Neuronal stem cell (in vitro differentiated cells): ENCODE measurements around the gene CARD10.

Experiments used
- DNase-seq: peaks from one replicate; pipeline ENCODE4 v3.0.0-alpha.2; 2013; ENCODE audit warnings: low spot score
- H2AFZ ChIP-seq: one replicate; pipeline ENCODE4 v1.6.1; 2013; ENCODE audit warnings: mild to moderate bottlenecking, low read length, inconsistent platforms
- H2AK5ac ChIP-seq: 2 replicates; pipeline ENCODE4 v1.6.1; 2013; ENCODE audit warnings: low read depth, mild to moderate bottlenecking, inconsistent platforms, low read length, moderate library complexity, mixed read lengths
- H2BK120ac ChIP-seq: 2 replicates; pipeline ENCODE4 v1.6.1; 2013; ENCODE audit warnings: low read depth, mild to moderate bottlenecking, inconsistent platforms, low read length, moderate library complexity, mixed read lengths
- H2BK12ac ChIP-seq: one replicate; pipeline ENCODE4 v1.6.1; 2013; ENCODE audit warnings: low read length, inconsistent platforms
- H2BK15ac ChIP-seq: 2 replicates; pipeline ENCODE4 v1.6.1; 2013; ENCODE audit warnings: mild to moderate bottlenecking, low read length, inconsistent platforms, mixed read lengths
- H2BK5ac ChIP-seq: one replicate; pipeline ENCODE4 v1.6.1; 2013; ENCODE audit warnings: inconsistent platforms, mild to moderate bottlenecking, low read length, moderate library complexity
- H3K14ac ChIP-seq: one replicate; pipeline ENCODE4 v1.6.1; 2013; ENCODE audit warnings: low read length, inconsistent platforms
- H3K18ac ChIP-seq: 2 replicates; pipeline ENCODE4 v1.6.1; 2013; ENCODE audit warnings: low read length, inconsistent platforms
- H3K23ac ChIP-seq: 2 replicates; pipeline ENCODE4 v1.6.1; 2013; ENCODE audit warnings: low read depth, mild to moderate bottlenecking, mixed read lengths, low read length, inconsistent platforms; ENCODE audit not compliant: poor library complexity
- H3K27ac ChIP-seq: replicated peaks from 3 replicates; pipeline ENCODE4 v1.5.1; 2013; ENCODE audit warnings: low read length, inconsistent platforms
- H3K27me3 ChIP-seq, 3 experiments: 2 replicates each; pipeline ENCODE4 v1.6.1; 2013; ENCODE audit warnings: low read length in 3 of 3, mild to moderate bottlenecking in 2 of 3, inconsistent platforms in 1 of 3, low read depth in 1 of 3, mixed read lengths in 1 of 3, moderate library complexity in 1 of 3; ENCODE audit not compliant: control insufficient read depth in 3 of 3, insufficient read depth in 3 of 3
- H3K36me3 ChIP-seq, 2 donors: replicated peaks in 1 of 2; 2 replicates each; pipeline ENCODE4 v1.6.1; 2013; ENCODE audit warnings: low read length in 2 of 2; ENCODE audit not compliant: control insufficient read depth in 2 of 2, insufficient read depth in 2 of 2
- H3K4ac ChIP-seq: 2 replicates; pipeline ENCODE4 v1.6.1; 2013; ENCODE audit warnings: inconsistent platforms, mild to moderate bottlenecking, low read length, moderate library complexity
- H3K4me1 ChIP-seq, 2 donors: 1 replicate in 1 of 2; 2 replicates in 1 of 2; pipeline ENCODE4 v1.6.1; 2013; ENCODE audit warnings: low read length in 2 of 2, low read depth in 1 of 2; ENCODE audit not compliant: control insufficient read depth in 2 of 2, insufficient read depth in 1 of 2
- H3K4me2 ChIP-seq: one replicate; pipeline ENCODE4 v1.6.1; 2013; ENCODE audit warnings: mild to moderate bottlenecking, low read length, inconsistent platforms; ENCODE audit not compliant: insufficient read depth, poor library complexity, severe bottlenecking
- H3K4me3 ChIP-seq, 2 donors: 2 replicates each; pipeline ENCODE4 v1.5.1; 2013; ENCODE audit warnings: low read length in 2 of 2, mild to moderate bottlenecking in 2 of 2, inconsistent platforms in 1 of 2, moderate library complexity in 1 of 2
- H3K79me1 ChIP-seq: one replicate; pipeline ENCODE4 v1.6.1; 2013; ENCODE audit warnings: low read depth, mild to moderate bottlenecking, inconsistent platforms, low read length, moderate library complexity
- H3K9ac ChIP-seq: one replicate; pipeline ENCODE4 v1.6.1; 2013; ENCODE audit warnings: mild to moderate bottlenecking, low read depth, low read length, inconsistent platforms; ENCODE audit not compliant: poor library complexity
- H3K9me3 ChIP-seq, 2 donors: replicated peaks in 1 of 2; 2 replicates each; pipeline versions ENCODE3 to v1.6.1; 2013; ENCODE audit warnings: low read length in 2 of 2, mild to moderate bottlenecking in 2 of 2, inconsistent platforms in 1 of 2, low read depth in 1 of 2, mixed read lengths in 1 of 2, moderate library complexity in 1 of 2; ENCODE audit not compliant: control insufficient read depth in 2 of 2, insufficient read depth in 1 of 2
- H4K8ac ChIP-seq: one replicate; pipeline ENCODE4 v1.6.1; 2013; ENCODE audit warnings: low read depth, mild to moderate bottlenecking, inconsistent platforms, low read length, moderate library complexity
- H4K91ac ChIP-seq: one replicate; pipeline ENCODE4 v1.6.1; 2013; ENCODE audit warnings: low read length, low read depth, mild to moderate bottlenecking, inconsistent platforms; ENCODE audit not compliant: poor library complexity
- WGBS, 2 donors: extraction: QIAGEN DNeasy Blood & Tissue Kit; methylation state at CpG; one replicate each; pipeline ENCODE4 v1.1.7; 2013; ENCODE audit warnings: missing lambda C conversion rate in 2 of 2, mixed read lengths in 1 of 2; ENCODE audit not compliant: insufficient read length in 2 of 2, insufficient replicate concordance in 1 of 2; ENCODE audit errors: extremely low coverage in 2 of 2; 5-methylcytosine and 5-hydroxymethylcytosine counted together

The CARD10 gene

GRCh38 chr22:37496651-37497050, 22.6 kb downstream of the CARD10 start:
- peaks cover 0 to 26% of the 10 kb centered on the region in 2 donors for H3K36me3 ChIP-seq
- no peak overlapping the region for H3K4me2 ChIP-seq
- H2AFZ ChIP-seq, result no peak overlapping the region
- H2BK12ac ChIP-seq, result no peak overlapping the region
- whole genome bisulfite sequencing, 2 donors, result no CpG with 5 or more reads among the region's 11 CpGs
- H3K4me3 ChIP-seq, result no peak overlapping the region
- H2BK5ac ChIP-seq, result no peak overlapping the region
- no peak overlapping the region for H3K9ac ChIP-seq
- no peaks in the 10 kb centered on the region for H3K9me3 ChIP-seq
- H3K79me1 ChIP-seq, result no peaks in the 10 kb centered on the region
- H3K4ac ChIP-seq, result no peak overlapping the region
- no peaks in the 10 kb centered on the region for H3K27me3 ChIP-seq
- H4K91ac ChIP-seq, result no peak overlapping the region
- H3K14ac ChIP-seq, result no peak overlapping the region
- peak overlapping the region; percentile 61 for H2AK5ac ChIP-seq
- H3K18ac ChIP-seq, result peak overlapping the region; percentile 71
- DNase-seq, result no peak
- H2BK15ac ChIP-seq, result no peak overlapping the region
- H4K8ac ChIP-seq, result no peak overlapping the region
- peaks cover 10 to 13% of the 10 kb centered on the region in 2 donors for H3K4me1 ChIP-seq
- no peak overlapping the region for H3K27ac ChIP-seq
- no peak overlapping the region for H3K23ac ChIP-seq
- no peak overlapping the region for H2BK120ac ChIP-seq

GRCh38 chr22:37493979-37494378, 25.2 kb downstream of the CARD10 start:
- Histone ChIP-seq H3K27ac (no peak overlapping the region), H2AK5ac (no peak overlapping the region), H3K27me3 (no peaks in the 10 kb centered on the region), H4K8ac (no peak overlapping the region), H2BK5ac (no peak overlapping the region), H2AFZ (no peak overlapping the region), H3K18ac (peak overlapping the region; percentile 41), H2BK120ac (no peak overlapping the region), H3K4me3 (no peak overlapping the region), H3K36me3 (peaks cover 0 to 13% of the 10 kb centered on the region in 2 donors), H3K9ac (peak overlapping the region; percentile 2), H3K79me1 (no peaks in the 10 kb centered on the region), H3K14ac (no peak overlapping the region), H3K23ac (no peak overlapping the region), H3K4ac (no peak overlapping the region), H4K91ac (no peak overlapping the region), H2BK15ac (peak overlapping the region; percentile 32), H3K9me3 (no peaks in the 10 kb centered on the region), H3K4me1 (peaks cover 2% of the 10 kb centered on the region in 2 donors), H2BK12ac (no peak overlapping the region), H3K4me2 (no peak overlapping the region)
- DNase-seq, result no peak
- WGBS, 2 donors, result no CpG with 5 or more reads among the region's 10 CpGs

GRCh38 chr22:37492428-37493344, 26.5 kb downstream of the CARD10 start:
- peak; percentile 33 for DNase-seq
- H2AK5ac ChIP-seq, result peak overlapping the region; percentile 93
- H2BK12ac ChIP-seq, result no peak overlapping the region
- H4K91ac ChIP-seq, result no peak overlapping the region
- H3K4ac ChIP-seq, result peak overlapping the region; percentile 48
- no peak overlapping the region for H3K9ac ChIP-seq
- no peaks in the 10 kb centered on the region for H3K9me3 ChIP-seq
- H2AFZ ChIP-seq, result no peak overlapping the region
- no peak overlapping the region for H3K23ac ChIP-seq
- WGBS, 2 donors, result no CpG with 5 or more reads among the region's 24 CpGs
- peaks cover 0 to 13% of the 10 kb centered on the region in 2 donors for H3K36me3 ChIP-seq
- H3K4me2 ChIP-seq, result no peak overlapping the region
- no peak overlapping the region for H4K8ac ChIP-seq
- H2BK5ac ChIP-seq, result peak overlapping the region; percentile 63
- no peaks in the 10 kb centered on the region for H3K27me3 ChIP-seq
- H3K14ac ChIP-seq, result peak overlapping the region; percentile 56
- H2BK120ac ChIP-seq, result no peak overlapping the region
- no peak overlapping the region for H3K4me3 ChIP-seq
- H3K18ac ChIP-seq, result peak overlapping the region; percentile 80
- no peaks in the 10 kb centered on the region for H3K79me1 ChIP-seq
- peak overlapping the region; percentile 83 for H2BK15ac ChIP-seq
- no peaks in the 10 kb centered on the region for H3K4me1 ChIP-seq
- H3K27ac ChIP-seq, result no peak overlapping the region
